PC-3 (cell line): ENCODE measurements around the gene ACAD8. TPM values are rescaled to one million over a fixed set of nuclear protein-coding genes. Genes with fewer than 3 reads are reported as not detected.

ENCODE experiments used
- ATAC-seq: fragments of 200-7000 bp; cut with Tn5 transposase; 2 replicates; pipeline ENCODE4 v1.9.1; 2020; ENCODE audit warnings: mild to moderate bottlenecking, moderate library complexity
- BruUV-seq: library from RNA; stranded (reverse); fragments of 400-500 nt; replicated peaks from 2 replicates; lab custom pipeline; 2021; lab: Mats Ljungman, UMichigan
- CTCF ChIA-PET: fragments of 300-600 bp; sonication (Branson Sonifier 250); formaldehyde crosslinking; loops from one replicate; lab custom pipeline; 2022; ENCODE audit warnings: antibody characterized with exemption; lab: Charles Lee
- POLR2A ChIA-PET: fragments of 300-600 bp; sonication (Branson Sonifier 250); formaldehyde crosslinking; loops from one replicate; lab custom pipeline; 2022; ENCODE audit warnings: antibody characterized with exemption; ENCODE audit not compliant: unreplicated experiment; lab: Charles Lee
- DNase-seq: peaks from one replicate; pipeline ENCODE4 v3.0.0-alpha.2; 2015
- H2AFZ ChIP-seq: fragments of 300-600 bp; sonication (generic); 2 replicates; pipeline ENCODE4 v1.6.0; 2016; ENCODE audit warnings: antibody characterized with exemption, low read length
- H3F3A ChIP-seq: fragments of 300-600 bp; sonication (generic); one replicate; pipeline ENCODE4 v1.6.0; 2017; ENCODE audit warnings: antibody characterized with exemption, low read length, control low read depth, mild to moderate bottlenecking; ENCODE audit not compliant: unreplicated experiment
- H3K27ac ChIP-seq: fragments of 300-600 bp; sonication (generic); 2 replicates; pipeline ENCODE4 v1.5.1; 2016; ENCODE audit warnings: mild to moderate bottlenecking, low read length
- H3K27me3 ChIP-seq: fragments of 300-600 bp; sonication (generic); 2 replicates; pipeline ENCODE4 v1.6.1; 2016; ENCODE audit warnings: low read length, mixed read lengths
- H3K36me3 ChIP-seq: fragments of 300-600 bp; sonication (generic); 2 replicates; pipeline ENCODE4 v1.6.1; 2016; ENCODE audit warnings: low read depth, mixed run types, low read length, mixed read lengths
- H3K4me1 ChIP-seq: fragments of 300-600 bp; sonication (generic); 2 replicates; pipeline ENCODE4 v1.5.1; 2016; ENCODE audit warnings: low read length; ENCODE audit not compliant: insufficient read depth
- H3K4me2 ChIP-seq: fragments of 300-600 bp; sonication (generic); 2 replicates; pipeline ENCODE4 v1.6.0; 2016; ENCODE audit warnings: low read length
- H3K4me3 ChIP-seq: fragments of 300-600 bp; sonication (generic); 2 replicates; pipeline ENCODE4 v1.5.1; 2016; ENCODE audit warnings: mild to moderate bottlenecking, low read length, mixed read lengths
- H3K79me2 ChIP-seq: fragments of 300-600 bp; sonication (generic); 2 replicates; pipeline ENCODE4 v1.6.1; 2017; ENCODE audit warnings: low read length, mixed read lengths
- H3K9ac ChIP-seq: fragments of 300-600 bp; sonication (generic); 2 replicates; pipeline ENCODE4 v1.6.0; 2016; ENCODE audit warnings: mild to moderate bottlenecking, low read length
- H3K9me2 ChIP-seq: fragments of 300-600 bp; sonication (generic); replicated peaks from 2 replicates; pipeline ENCODE4 v1.6.1; 2016; ENCODE audit warnings: mixed run types, low read length, mixed read lengths
- H3K9me3 ChIP-seq: fragments of 300-600 bp; sonication (generic); 2 replicates; pipeline ENCODE4 v1.6.1; 2016; ENCODE audit warnings: low read length, mixed read lengths
- H4K20me1 ChIP-seq: fragments of 300-600 bp; sonication (generic); 2 replicates; pipeline ENCODE4 v1.6.1; 2016; ENCODE audit warnings: low read length, mixed read lengths
- CTCF ChIP-seq: fragments of 300-600 bp; sonication (generic); conservative IDR thresholded peaks from 2 replicates; pipeline ENCODE4 v1.5.1; 2017; ENCODE audit warnings: antibody characterized with exemption, low read depth, mild to moderate bottlenecking, low read length
- EZH2 ChIP-seq: fragments of 300-600 bp; sonication (generic); IDR thresholded peaks from one replicate; pipeline ENCODE4 v1.6.1; 2017; ENCODE audit warnings: antibody characterized with exemption, mild to moderate bottlenecking, low read length; ENCODE audit not compliant: unreplicated experiment
- EZH2phosphoT487 ChIP-seq: fragments of 300-600 bp; sonication (generic); IDR thresholded peaks from 2 replicates; pipeline ENCODE4 v1.6.1; 2018; ENCODE audit warnings: mild to moderate bottlenecking, antibody characterized with exemption, low read length, borderline replicate concordance
- intact Hi-C: fragments of 100-400 bp; cut with micrococcal nuclease; formaldehyde crosslinking; loops from 2 replicates; pipeline ENCODE4 v1.9.0; 2023
- total RNA-seq: library from RNA; depleted of rRNA; stranded (reverse); fragments of >200 nt; gene quantifications from 2 replicates; pipeline ENCODE4 v1.2.3, GENCODE V29; 2014

Gene ACAD8
- total RNA-seq, 1 experiment from 2014 or later: 22.6 TPM

- intact Hi-C loops: no loop called here
- H3K36me3 ChIP-seq: peaks cover 39% of the 10 kb centered on the region; the same call in 1 of the 2 replicates
- no peaks in the 10 kb centered on the region for H4K20me1 ChIP-seq
- ChIA-PET POLR2A (no interaction called here), CTCF (no interaction called here)
- H3K4me2 ChIP-seq: no peak overlapping the region
- H2AFZ ChIP-seq: no peak overlapping the region
- TF ChIP-seq EZH2 (no peak), EZH2phosphoT487 (no peak), CTCF (no peak)
- no peak overlapping the region for H3K27ac ChIP-seq
- no peak for ATAC-seq
- BruUV-seq: TSS peak; percentile 5
- no peaks in the 10 kb centered on the region for H3F3A ChIP-seq
- no peak overlapping the region for H3K4me3 ChIP-seq
- H3K4me1 ChIP-seq: peaks cover 1% of the 10 kb centered on the region; the same call in 1 of the 2 replicates
- H3K9ac ChIP-seq: no peak overlapping the region
- H3K9me2 ChIP-seq: no peaks in the 10 kb centered on the region
- no peak for DNase-seq
- H3K27me3 ChIP-seq: no peaks in the 10 kb centered on the region
- no peaks in the 10 kb centered on the region; the same call in 1 of the 2 replicates for H3K79me2 ChIP-seq
- no peaks in the 10 kb centered on the region for H3K9me3 ChIP-seq
Observed at GRCh38 chr11:134246678-134247077, 6.7 kb upstream of the ACAD8 start.

- Histone ChIP-seq H3K27ac (no peak overlapping the region), H3K9ac (no peak overlapping the region), H3K36me3 (peaks cover 26% of the 10 kb centered on the region; the same call in 1 of the 2 replicates), H3K9me3 (no peaks in the 10 kb centered on the region), H3K4me1 (peaks cover 10% of the 10 kb centered on the region; the same call in 1 of the 2 replicates), H4K20me1 (no peaks in the 10 kb centered on the region), H3F3A (no peaks in the 10 kb centered on the region), H3K4me2 (no peak overlapping the region), H3K9me2 (no peaks in the 10 kb centered on the region), H3K27me3 (no peaks in the 10 kb centered on the region), H3K79me2 (peaks cover 10% of the 10 kb centered on the region; the same call in 1 of the 2 replicates), H3K4me3 (no peak overlapping the region), H2AFZ (no peak overlapping the region)
- DNase-seq (no peak), ATAC-seq (no peak)
- ChIA-PET CTCF (no interaction called here), POLR2A (no interaction called here)
- intact Hi-C loops: no loop called here
- no TSS peak for BruUV-seq
- TF ChIP-seq EZH2phosphoT487 (no peak), EZH2 (no peak), CTCF (no peak)
Observed at GRCh38 chr11:134248910-134249480, 4.4 kb upstream of the ACAD8 start.

GRCh38 chr11:134250246-134250645, 3.1 kb upstream of the ACAD8 start:
- H3K9me3 ChIP-seq: no peaks in the 10 kb centered on the region
- ATAC-seq: no peak
- TF ChIP-seq EZH2: no peak
- no peak for TF ChIP-seq EZH2phosphoT487
- peaks cover 21% of the 10 kb centered on the region for H3K79me2 ChIP-seq
- H3K36me3 ChIP-seq: peaks cover 20% of the 10 kb centered on the region; the same call in 1 of the 2 replicates
- POLR2A ChIA-PET: no interaction called here
- no peaks in the 10 kb centered on the region for H3F3A ChIP-seq
- H3K4me1 ChIP-seq: peaks cover 17% of the 10 kb centered on the region; the same call in 1 of the 2 replicates
- H3K27me3 ChIP-seq: no peaks in the 10 kb centered on the region
- no peak for DNase-seq
- no peak overlapping the region for H3K9ac ChIP-seq
- H3K4me3 ChIP-seq: no peak overlapping the region
- H2AFZ ChIP-seq: no peak overlapping the region
- H3K4me2 ChIP-seq: no peak overlapping the region
- BruUV-seq: no TSS peak
- H4K20me1 ChIP-seq: no peaks in the 10 kb centered on the region
- CTCF ChIA-PET: no interaction called here
- no peak overlapping the region for H3K27ac ChIP-seq
- no peaks in the 10 kb centered on the region for H3K9me2 ChIP-seq
- intact Hi-C loops: no loop called here
